NCI-H526 treated with DMSO at 0.1 percent for 48 hours (cell line): Measurements from ENCODE around the gene MCC.
"Not testable (repeated sequence)": the region's sequence is repeated elsewhere in the genome, so short reads cannot be mapped to it uniquely, and the experiment has no call there.

Source experiments
- DNase-seq: peaks from one replicate; lab custom pipeline; 2025; lab: John Stamatoyannopoulos, UW

MCC gene

GRCh38 chr5:113425909-113426308, 62.3 kb downstream of the MCC start:
- DNase-seq, result no peak

- DNase-seq, result no peak
Observed at GRCh38 chr5:113421693-113422092, 66.6 kb downstream of the MCC start.

- DNase-seq, result no peak
Observed at GRCh38 chr5:113405530-113405929, 82.7 kb downstream of the MCC start.

- DNase-seq, result no peak
Observed at GRCh38 chr5:113404269-113404668, 84.0 kb downstream of the MCC start.

GRCh38 chr5:113397986-113398385, 90.3 kb downstream of the MCC start:
- not testable (repeated sequence) for DNase-seq

- no peak for DNase-seq
Observed at GRCh38 chr5:113397046-113397445, 91.2 kb downstream of the MCC start.

- DNase-seq, result no peak
Observed at GRCh38 chr5:113394658-113395057, 93.6 kb downstream of the MCC start.

- DNase-seq, result no peak
Observed at GRCh38 chr5:113390224-113390623, 98.0 kb downstream of the MCC start.

GRCh38 chr5:113389116-113389515, 99.1 kb downstream of the MCC start:
- DNase-seq, result no peak

GRCh38 chr5:113387844-113388243, 100.4 kb downstream of the MCC start:
- DNase-seq, result no peak

- DNase-seq, result no peak
Observed at GRCh38 chr5:113384782-113385285, 103.4 kb downstream of the MCC start.

- no peak for DNase-seq
Observed at GRCh38 chr5:113382731-113383130, 105.5 kb downstream of the MCC start.

GRCh38 chr5:113381791-113382190, 106.5 kb downstream of the MCC start:
- DNase-seq, result no peak

- DNase-seq, result no peak
Observed at GRCh38 chr5:113380807-113381326, 107.4 kb downstream of the MCC start.

GRCh38 chr5:113379936-113380806, 108.1 kb downstream of the MCC start:
- DNase-seq, result no peak

GRCh38 chr5:113378959-113379541, 109.2 kb downstream of the MCC start:
- peak; percentile 28 for DNase-seq

GRCh38 chr5:113378514-113378913, 109.7 kb downstream of the MCC start:
- DNase-seq, result no peak

GRCh38 chr5:113378081-113378480, 110.2 kb downstream of the MCC start:
- DNase-seq, result no peak

GRCh38 chr5:113376640-113377039, 111.6 kb downstream of the MCC start:
- no peak for DNase-seq

- DNase-seq, result no peak
Observed at GRCh38 chr5:113375480-113376060, 112.7 kb downstream of the MCC start.

GRCh38 chr5:113373426-113373825, 114.8 kb downstream of the MCC start:
- no peak for DNase-seq

- DNase-seq, result no peak
Observed at GRCh38 chr5:113371721-113372196, 116.5 kb downstream of the MCC start.

- no peak for DNase-seq
Observed at GRCh38 chr5:113367586-113367985, 120.7 kb downstream of the MCC start.
